Fibroblast of mammary gland (primary cell): ENCODE data around the gene CD72.

Source experiments
- DNase-seq: peaks from one replicate; pipeline ENCODE4 v3.0.0-alpha.2; 2010; ENCODE audit warnings: low read depth
- H3K4me3 ChIP-seq: 2 replicates; pipeline ENCODE4 v1.5.1; 2011; ENCODE audit warnings: low read depth, mild to moderate bottlenecking, low read length, moderate library complexity; ENCODE audit not compliant: control insufficient read depth
- TF ChIP-seq, protein P1 (sequence below): conservative IDR thresholded peaks from 2 replicates; pipeline ENCODE4 v1.5.1; 2011; ENCODE audit warnings: low read depth, low read length, inconsistent platforms; ENCODE audit not compliant: control insufficient read depth, insufficient read depth

CD72 gene

DNA sequence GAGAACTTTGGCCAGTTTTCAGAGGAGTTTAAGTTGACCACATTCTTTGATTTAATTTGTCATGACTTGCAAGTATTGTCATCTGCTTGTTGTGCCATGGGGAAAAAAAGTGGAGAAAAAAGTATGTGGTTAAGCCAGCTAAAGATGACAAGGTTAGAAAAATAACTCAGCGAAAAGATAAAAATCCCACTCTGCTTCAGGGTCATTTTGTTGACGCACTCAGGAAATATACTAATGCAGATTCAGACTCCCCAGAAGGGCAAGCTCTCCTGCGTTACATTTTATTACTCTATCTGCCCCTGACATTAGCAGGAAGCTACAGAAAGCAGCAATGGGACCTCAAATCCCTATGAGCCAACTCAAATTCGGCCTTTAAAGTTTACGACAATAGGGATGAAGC is 40.7 kb downstream of the CD72 start:
- DNase-seq: no peak
- H3K4me3 ChIP-seq: no peak overlapping the region
- TF ChIP-seq, protein P1, sequence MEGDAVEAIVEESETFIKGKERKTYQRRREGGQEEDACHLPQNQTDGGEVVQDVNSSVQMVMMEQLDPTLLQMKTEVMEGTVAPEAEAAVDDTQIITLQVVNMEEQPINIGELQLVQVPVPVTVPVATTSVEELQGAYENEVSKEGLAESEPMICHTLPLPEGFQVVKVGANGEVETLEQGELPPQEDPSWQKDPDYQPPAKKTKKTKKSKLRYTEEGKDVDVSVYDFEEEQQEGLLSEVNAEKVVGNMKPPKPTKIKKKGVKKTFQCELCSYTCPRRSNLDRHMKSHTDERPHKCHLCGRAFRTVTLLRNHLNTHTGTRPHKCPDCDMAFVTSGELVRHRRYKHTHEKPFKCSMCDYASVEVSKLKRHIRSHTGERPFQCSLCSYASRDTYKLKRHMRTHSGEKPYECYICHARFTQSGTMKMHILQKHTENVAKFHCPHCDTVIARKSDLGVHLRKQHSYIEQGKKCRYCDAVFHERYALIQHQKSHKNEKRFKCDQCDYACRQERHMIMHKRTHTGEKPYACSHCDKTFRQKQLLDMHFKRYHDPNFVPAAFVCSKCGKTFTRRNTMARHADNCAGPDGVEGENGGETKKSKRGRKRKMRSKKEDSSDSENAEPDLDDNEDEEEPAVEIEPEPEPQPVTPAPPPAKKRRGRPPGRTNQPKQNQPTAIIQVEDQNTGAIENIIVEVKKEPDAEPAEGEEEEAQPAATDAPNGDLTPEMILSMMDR: no peak

DNA sequence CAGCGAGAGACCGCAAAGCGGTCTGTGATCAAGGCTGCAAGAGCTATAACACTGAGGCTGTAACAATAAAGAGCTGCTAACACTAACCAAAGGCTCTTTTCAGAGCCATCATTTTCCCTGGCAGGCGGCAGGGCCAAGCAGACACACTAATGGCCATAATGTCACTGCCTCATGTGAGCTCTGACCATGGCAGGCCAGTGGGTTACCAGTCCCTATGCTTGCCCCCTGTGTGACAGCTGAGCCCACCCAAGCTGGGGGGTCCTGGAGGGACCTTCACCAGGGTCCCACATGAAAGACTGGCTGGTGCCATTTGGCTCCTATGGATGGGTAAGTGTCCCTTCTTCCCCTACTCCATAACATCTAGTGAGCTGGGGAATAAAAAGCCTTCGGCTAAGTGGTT is 42.7 kb downstream of the CD72 start:
- TF ChIP-seq, protein P1: no peak
- no peak for DNase-seq
- no peak overlapping the region for H3K4me3 ChIP-seq

DNA sequence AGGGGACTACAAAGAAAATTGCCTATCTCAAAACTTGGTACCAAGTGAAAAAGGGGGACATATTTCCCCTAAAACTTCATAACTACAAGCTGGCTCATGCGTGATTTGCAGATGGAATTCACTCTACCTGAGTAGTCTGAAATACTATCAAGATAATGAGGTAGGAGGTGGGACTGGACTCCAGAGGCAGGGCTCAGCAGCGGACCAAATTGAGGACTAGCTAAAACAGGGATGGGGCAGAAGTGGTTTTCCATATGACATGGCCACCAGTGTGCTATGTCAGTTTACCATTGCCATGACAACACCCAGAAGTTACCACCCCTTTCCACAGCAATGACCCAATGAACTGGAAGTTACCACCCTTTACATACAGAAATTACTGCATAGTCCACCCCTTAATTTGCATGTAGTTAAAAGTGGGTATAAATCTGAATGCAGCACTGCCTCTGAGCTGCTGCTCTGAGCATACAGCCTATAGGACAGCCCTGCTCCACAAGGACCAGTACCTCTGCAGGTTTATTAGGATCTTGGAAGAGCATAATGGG is 43.6 kb downstream of the CD72 start:
- no peak for DNase-seq
- H3K4me3 ChIP-seq: no peak overlapping the region
- TF ChIP-seq, protein P1: no peak

DNA sequence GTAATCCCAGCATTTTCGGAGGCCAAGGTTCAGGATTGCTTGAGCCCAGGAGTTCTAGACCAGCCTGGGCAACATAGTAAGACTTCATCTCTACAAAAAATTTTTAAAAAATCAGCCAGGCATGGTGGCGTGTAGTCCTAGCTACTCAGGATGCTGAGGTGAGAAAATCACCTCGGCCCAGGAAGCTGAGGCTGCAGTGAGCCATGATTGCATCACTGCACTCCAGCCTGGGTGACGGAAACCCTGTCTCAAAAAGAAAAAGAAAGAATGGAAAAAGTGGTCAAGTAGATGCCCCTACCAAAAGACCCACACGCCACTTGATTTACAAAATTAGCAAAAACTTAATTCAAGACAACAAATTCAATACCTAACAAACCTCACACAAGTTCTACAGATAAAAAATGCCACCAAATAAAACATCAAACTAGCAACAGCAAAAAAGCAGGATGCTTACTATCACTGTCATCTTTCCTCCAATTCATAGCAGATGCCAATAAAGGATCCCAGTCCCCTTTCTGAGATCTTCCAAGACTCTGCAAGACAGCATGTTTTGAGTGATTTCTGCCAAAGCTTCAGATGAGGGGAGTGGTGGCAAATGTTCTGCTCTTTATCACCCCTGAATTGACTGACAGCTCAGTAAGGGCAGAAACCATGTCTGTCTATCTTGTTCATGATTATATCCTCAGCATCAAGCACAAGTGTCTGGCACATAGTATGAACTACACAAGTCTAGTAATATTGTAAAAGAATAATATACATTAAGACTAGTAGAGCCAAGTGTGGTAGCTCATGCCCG is 47.3 kb downstream of the CD72 start:
- TF ChIP-seq, protein P1: no peak
- no peak for DNase-seq
- no peak overlapping the region for H3K4me3 ChIP-seq

DNA sequence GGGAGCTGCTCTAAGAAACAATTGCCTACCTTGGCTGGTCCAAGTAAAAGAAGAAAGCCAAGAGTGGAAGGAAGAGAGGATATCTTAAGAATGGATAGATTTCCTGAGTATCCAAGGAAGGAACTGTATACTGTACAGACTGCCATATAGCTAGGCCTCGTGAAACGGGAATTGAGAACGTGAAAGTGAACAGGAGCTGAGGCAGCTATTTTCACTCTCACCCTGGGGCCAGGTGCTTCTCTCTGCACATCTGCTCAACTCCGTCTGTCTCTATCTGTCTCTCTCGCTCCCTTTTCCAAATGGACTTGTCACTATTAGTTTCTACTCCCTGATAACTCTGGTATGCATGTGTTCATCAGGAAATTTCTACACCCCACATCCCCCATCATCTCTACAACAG is 49.0 kb downstream of the CD72 start:
- H3K4me3 ChIP-seq: no peak overlapping the region
- DNase-seq: no peak
- TF ChIP-seq, protein P1: no peak

DNA sequence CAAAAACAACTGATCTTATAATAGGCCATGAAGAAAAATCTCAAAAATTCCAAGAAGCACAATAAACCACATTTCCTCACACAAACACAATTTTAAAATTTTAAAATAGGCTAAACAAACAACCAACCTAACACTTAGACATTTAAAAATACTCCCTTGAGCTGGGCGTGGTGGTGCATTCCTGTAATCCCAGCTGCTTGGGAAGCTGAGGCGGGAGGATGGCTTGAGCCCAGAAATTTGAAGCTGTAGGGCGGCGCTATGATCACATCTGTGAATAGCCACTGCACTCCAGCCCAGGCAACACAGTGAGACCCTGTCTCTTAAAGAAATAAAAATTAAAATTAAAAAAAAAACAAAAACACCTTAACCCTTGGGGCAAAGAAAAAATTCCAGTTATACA is 50.0 kb downstream of the CD72 start:
- TF ChIP-seq, protein P1: no peak
- H3K4me3 ChIP-seq: no peak overlapping the region
- DNase-seq: no peak
